ENCODE data around the gene MPHOSPH10. TPM values are rescaled to one million over a fixed set of nuclear protein-coding genes. Genes with fewer than 3 reads are reported as not detected.
"Not testable (repeated sequence)": the region's sequence is repeated elsewhere in the genome, so short reads cannot be mapped to it uniquely, and the experiment has no call there.

Gene MPHOSPH10
- total RNA-seq, 1 donor from 2014 or later: 28.6 TPM

DNA sequence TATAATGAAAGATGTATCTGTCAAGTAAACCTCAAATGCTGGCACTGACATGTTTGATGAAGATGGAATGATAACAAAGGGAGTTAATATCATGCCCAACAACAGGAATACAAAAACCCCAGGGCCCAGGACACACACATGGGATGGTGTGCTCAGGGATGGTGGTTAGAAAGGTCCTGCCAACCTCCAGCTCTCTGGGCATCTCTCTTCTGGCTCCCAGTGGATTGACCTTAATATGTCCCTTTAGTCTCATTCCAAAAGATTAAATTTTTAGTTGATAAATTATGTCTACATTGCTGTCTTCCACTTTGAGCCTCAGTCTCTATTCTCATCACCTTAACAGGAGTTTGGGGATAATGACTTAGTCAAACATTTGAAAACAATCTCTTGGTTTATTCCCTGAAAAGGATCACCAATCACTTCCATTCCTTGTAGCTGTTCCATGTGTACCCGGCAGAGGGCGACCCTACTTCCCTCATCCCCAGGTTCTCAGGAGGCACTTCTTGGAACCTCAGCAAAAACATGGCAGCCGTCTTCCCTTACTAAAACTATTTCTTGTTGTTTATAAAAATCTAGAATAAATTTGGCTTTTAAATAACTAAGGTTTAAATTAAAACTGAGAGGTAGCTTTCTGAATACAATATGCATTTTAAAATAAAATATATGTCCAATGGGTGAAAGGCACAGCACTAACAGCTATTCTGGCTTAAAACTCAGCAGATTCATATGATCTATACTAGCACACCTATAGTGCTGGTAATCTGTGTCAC lies 30.1 kb upstream of the MPHOSPH10 start:
- no peak overlapping the region for H3K4me3 Mint-ChIP-seq (ENCODE audit: unreplicated experiment)
- no peaks in the 10 kb centered on the region for H3K36me3 Mint-ChIP-seq (ENCODE audit: low read depth)
- H3K9me3 Mint-ChIP-seq (ENCODE audit: low read depth): peaks cover 5% of the 10 kb centered on the region
- no peak for DNase-seq (ENCODE audit: low spot score)
- no peaks in the 10 kb centered on the region for H3K27me3 Mint-ChIP-seq (ENCODE audit: low read depth)
- H3K4me1 Mint-ChIP-seq (ENCODE audit: low read depth): peaks cover 26% of the 10 kb centered on the region
- TF ChIP-seq, protein P1, sequence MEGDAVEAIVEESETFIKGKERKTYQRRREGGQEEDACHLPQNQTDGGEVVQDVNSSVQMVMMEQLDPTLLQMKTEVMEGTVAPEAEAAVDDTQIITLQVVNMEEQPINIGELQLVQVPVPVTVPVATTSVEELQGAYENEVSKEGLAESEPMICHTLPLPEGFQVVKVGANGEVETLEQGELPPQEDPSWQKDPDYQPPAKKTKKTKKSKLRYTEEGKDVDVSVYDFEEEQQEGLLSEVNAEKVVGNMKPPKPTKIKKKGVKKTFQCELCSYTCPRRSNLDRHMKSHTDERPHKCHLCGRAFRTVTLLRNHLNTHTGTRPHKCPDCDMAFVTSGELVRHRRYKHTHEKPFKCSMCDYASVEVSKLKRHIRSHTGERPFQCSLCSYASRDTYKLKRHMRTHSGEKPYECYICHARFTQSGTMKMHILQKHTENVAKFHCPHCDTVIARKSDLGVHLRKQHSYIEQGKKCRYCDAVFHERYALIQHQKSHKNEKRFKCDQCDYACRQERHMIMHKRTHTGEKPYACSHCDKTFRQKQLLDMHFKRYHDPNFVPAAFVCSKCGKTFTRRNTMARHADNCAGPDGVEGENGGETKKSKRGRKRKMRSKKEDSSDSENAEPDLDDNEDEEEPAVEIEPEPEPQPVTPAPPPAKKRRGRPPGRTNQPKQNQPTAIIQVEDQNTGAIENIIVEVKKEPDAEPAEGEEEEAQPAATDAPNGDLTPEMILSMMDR (IDR thresholded peaks at IDR 0.05): peak; percentile 82
- no peak overlapping the region for H3K27ac Mint-ChIP-seq (ENCODE audit: unreplicated experiment)

DNA sequence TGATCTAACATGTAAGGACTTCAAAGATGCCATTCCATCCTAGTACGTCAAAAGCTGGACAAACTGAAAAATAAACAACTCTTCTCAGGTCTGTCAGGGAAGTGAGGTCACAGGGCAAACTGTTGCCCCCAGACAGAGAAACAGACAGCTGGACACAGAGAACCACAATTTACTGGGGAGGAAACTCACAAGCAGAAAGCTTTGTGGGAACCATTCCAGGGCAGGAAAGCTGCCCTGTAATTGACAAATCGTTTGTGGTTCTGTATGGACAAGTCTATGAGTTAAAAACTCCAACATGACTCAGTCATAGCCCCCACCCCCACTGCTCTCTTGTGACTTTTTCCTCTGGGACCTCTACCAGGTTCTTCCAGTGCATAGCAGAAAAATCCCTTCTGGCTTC lies 28.8 kb upstream of the MPHOSPH10 start:
- H3K4me1 Mint-ChIP-seq (ENCODE audit: low read depth): peaks cover 26% of the 10 kb centered on the region
- H3K4me3 Mint-ChIP-seq (ENCODE audit: unreplicated experiment): peak overlapping the region; percentile 6
- peak overlapping the region; percentile 78 for H3K27ac Mint-ChIP-seq (ENCODE audit: unreplicated experiment)
- no peaks in the 10 kb centered on the region for H3K36me3 Mint-ChIP-seq (ENCODE audit: low read depth)
- no peak for DNase-seq (ENCODE audit: low spot score)
- TF ChIP-seq, protein P1 (IDR thresholded peaks at IDR 0.05): no peak
- H3K27me3 Mint-ChIP-seq (ENCODE audit: low read depth): no peaks in the 10 kb centered on the region
- H3K9me3 Mint-ChIP-seq (ENCODE audit: low read depth): peaks cover 9% of the 10 kb centered on the region

DNA sequence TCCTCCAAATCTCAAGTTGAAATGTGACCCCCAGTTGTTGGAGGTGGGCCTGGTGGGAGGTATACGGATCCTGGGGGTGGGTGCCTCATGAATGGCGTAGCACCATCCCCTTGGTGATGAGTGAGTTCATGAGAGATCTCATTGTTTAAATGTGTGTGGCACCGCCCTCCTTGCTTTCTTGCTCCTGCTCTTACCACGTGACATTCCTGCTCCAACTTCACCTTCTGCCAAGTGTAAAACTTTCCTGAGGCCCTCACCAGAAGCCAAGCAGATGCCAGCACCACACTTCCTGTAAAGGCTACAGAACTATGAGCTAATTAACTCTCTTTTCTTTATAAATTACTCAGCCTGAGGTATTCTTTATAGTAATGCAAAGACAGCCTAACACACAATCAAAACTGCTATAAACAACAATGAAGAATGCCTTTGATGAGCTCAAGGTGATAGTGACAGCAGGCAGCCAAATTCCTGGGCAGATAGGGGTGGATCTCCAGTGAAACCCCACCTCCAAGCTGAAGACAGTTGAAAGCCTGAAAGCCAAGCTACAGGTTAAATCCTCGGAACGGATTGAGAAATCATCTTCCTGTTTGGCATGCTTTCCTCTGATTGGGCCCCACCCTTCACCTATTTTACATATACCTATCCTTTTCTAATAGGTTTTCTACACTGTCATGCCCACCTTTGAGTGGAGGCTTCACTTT lies 27.3 kb upstream of the MPHOSPH10 start:
- Mint-ChIP-seq H3K4me1 (ENCODE audit: low read depth) (peaks cover 26% of the 10 kb centered on the region), H3K27ac (ENCODE audit: unreplicated experiment) (no peak overlapping the region), H3K36me3 (ENCODE audit: low read depth) (no peaks in the 10 kb centered on the region), H3K27me3 (ENCODE audit: low read depth) (no peaks in the 10 kb centered on the region), H3K4me3 (ENCODE audit: unreplicated experiment) (no peak overlapping the region), H3K9me3 (ENCODE audit: low read depth) (peaks cover 9% of the 10 kb centered on the region)
- TF ChIP-seq, protein P1 (IDR thresholded peaks at IDR 0.05): no peak
- DNase-seq (ENCODE audit: low spot score): no peak

DNA sequence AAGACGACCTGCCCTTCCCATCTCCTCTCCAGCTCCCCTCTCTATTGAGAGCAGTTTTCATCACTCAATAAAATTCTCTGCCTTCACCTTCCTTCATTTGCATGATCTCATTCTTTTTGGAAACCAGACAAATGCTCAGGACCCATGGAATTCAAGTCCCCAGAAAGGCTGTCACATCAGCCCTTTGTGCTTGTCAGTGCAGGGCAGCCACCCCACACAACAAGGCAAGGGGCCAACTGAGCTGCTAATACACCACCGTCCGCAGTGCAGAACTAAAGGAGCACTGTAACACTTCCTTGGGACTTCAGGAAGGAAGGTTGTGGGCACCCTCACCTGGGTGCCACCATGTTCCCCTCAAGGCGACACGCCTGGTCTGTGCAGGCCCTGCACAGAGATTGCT lies 26.6 kb upstream of the MPHOSPH10 start:
- H3K4me3 Mint-ChIP-seq (ENCODE audit: unreplicated experiment): no peak overlapping the region
- no peak for DNase-seq (ENCODE audit: low spot score)
- H3K4me1 Mint-ChIP-seq (ENCODE audit: low read depth): peaks cover 26% of the 10 kb centered on the region
- H3K27me3 Mint-ChIP-seq (ENCODE audit: low read depth): no peaks in the 10 kb centered on the region
- no peak overlapping the region for H3K27ac Mint-ChIP-seq (ENCODE audit: unreplicated experiment)
- TF ChIP-seq, protein P1 (IDR thresholded peaks at IDR 0.05): no peak
- no peaks in the 10 kb centered on the region for H3K36me3 Mint-ChIP-seq (ENCODE audit: low read depth)
- peaks cover 9% of the 10 kb centered on the region for H3K9me3 Mint-ChIP-seq (ENCODE audit: low read depth)

DNA sequence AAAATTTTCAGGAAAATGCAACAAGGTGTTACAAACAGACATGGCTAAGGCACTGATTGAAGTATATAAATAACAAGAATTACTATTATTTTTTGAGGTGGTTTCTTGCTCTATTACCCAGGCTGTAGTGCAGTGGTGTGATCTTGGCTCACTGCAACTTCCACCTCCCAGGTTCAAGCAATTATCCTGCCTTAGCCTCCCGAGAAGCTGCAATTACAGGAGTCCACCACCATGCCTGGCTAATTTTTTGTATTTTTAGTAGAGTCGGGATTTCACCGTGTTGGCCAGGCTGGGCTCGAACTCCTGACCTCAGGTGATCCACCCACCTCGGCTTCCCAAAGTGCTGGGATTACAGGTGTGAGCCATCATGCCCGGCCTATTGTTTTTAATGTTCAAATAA lies 24.0 kb upstream of the MPHOSPH10 start:
- not testable (repeated sequence) for H3K9me3 Mint-ChIP-seq (ENCODE audit: low read depth); H3K27me3 Mint-ChIP-seq (ENCODE audit: low read depth); DNase-seq (ENCODE audit: low spot score); H3K4me3 Mint-ChIP-seq (ENCODE audit: unreplicated experiment); H3K27ac Mint-ChIP-seq (ENCODE audit: unreplicated experiment)
- peaks cover 15% of the 10 kb centered on the region for H3K36me3 Mint-ChIP-seq (ENCODE audit: low read depth)
- peaks cover 15% of the 10 kb centered on the region for H3K4me1 Mint-ChIP-seq (ENCODE audit: low read depth)

Measured in chondrocyte (in vitro differentiated cells).